H1 (cell line): ENCODE measurements around the gene ZNF831. TPM values are rescaled to one million over a fixed set of nuclear protein-coding genes. Genes with fewer than 3 reads are reported as not detected.

Source experiments
- CTCF ChIA-PET: fragments of 300-600 bp; sonication (Branson Sonifier 250); formaldehyde crosslinking; loops from one replicate; lab custom pipeline; 2021; ENCODE audit not compliant: partially characterized antibody; lab: Charles Lee
- POLR2A ChIA-PET: fragments of 300-600 bp; sonication (Branson Sonifier 250); formaldehyde crosslinking; loops from one replicate; lab custom pipeline; 2021; ENCODE audit warnings: inconsistent platforms; ENCODE audit not compliant: partially characterized antibody; lab: Charles Lee
- DNase-seq, 2 experiments: peaks; one replicate each; pipeline versions ENCODE4 v3.0.0 to v3.0.0-alpha.2; 2010 to 2022; ENCODE audit warnings: low spot score in 2 of 2, low read depth in 1 of 2, mixed read lengths in 1 of 2
- FAIRE-seq: peaks from 2 replicates; lab custom pipeline; 2011; peaks lifted over from hg19 to GRCh38; lab: Jason Lieb, UNC
- H2AFZ ChIP-seq: 2 replicates; pipeline ENCODE4 v1.8.1; 2012; ENCODE audit warnings: low read length, inconsistent platforms
- H2AK5ac ChIP-seq: 2 replicates; pipeline ENCODE4 v1.6.1; 2013; ENCODE audit warnings: low read depth, low read length
- H2BK120ac ChIP-seq: replicated peaks from 2 replicates; pipeline ENCODE3; 2013; ENCODE audit warnings: low read depth, low read length, inconsistent platforms
- H2BK12ac ChIP-seq: 2 replicates; pipeline ENCODE4 v1.6.1; 2013; ENCODE audit warnings: low read depth, low read length
- H2BK15ac ChIP-seq: 2 replicates; pipeline ENCODE4 v1.6.1; 2013; ENCODE audit warnings: low read length
- H2BK20ac ChIP-seq: 2 replicates; pipeline ENCODE4 v1.6.1; 2013; ENCODE audit warnings: low read length
- H2BK5ac ChIP-seq: 2 replicates; pipeline ENCODE4 v1.6.1; 2013; ENCODE audit warnings: low read depth, low read length
- H3K14ac ChIP-seq: 2 replicates; pipeline ENCODE4 v1.6.1; 2013; ENCODE audit warnings: inconsistent platforms; ENCODE audit not compliant: insufficient read length
- H3K18ac ChIP-seq: 2 replicates; pipeline ENCODE4 v1.6.1; 2013; ENCODE audit warnings: low read length; ENCODE audit errors: extremely low read depth
- H3K23ac ChIP-seq: 2 replicates; pipeline ENCODE4 v1.6.1; 2013; ENCODE audit warnings: inconsistent platforms; ENCODE audit not compliant: insufficient read length
- H3K23me2 ChIP-seq: 2 replicates; pipeline ENCODE4 v1.6.1; 2013; ENCODE audit warnings: low read depth, low read length
- H3K27ac ChIP-seq: 2 replicates; pipeline ENCODE4 v1.6.1; 2011; ENCODE audit warnings: low read depth, low read length, inconsistent platforms
- H3K27me3 ChIP-seq, 4 experiments: replicated peaks in 1 of 4; 1 replicate in 1 of 4; 2 replicates in 3 of 4; pipeline versions ENCODE4 v1.6.1 to v1.8.1; 2011 to 2013; ENCODE audit warnings: low read length in 3 of 4, mild to moderate bottlenecking in 3 of 4, inconsistent platforms in 2 of 4, mixed read lengths in 2 of 4, moderate library complexity in 1 of 4; ENCODE audit not compliant: control insufficient read depth in 3 of 4, insufficient read depth in 3 of 4; ENCODE audit errors: extremely low read depth in 1 of 4
- H3K36me3 ChIP-seq, 4 experiments: 2 replicates each; pipeline versions ENCODE4 v1.6.1 to v1.8.1; 2011 to 2013; ENCODE audit warnings: mild to moderate bottlenecking in 4 of 4, low read length in 3 of 4, moderate library complexity in 2 of 4, control low read depth in 1 of 4, inconsistent platforms in 1 of 4; ENCODE audit not compliant: insufficient read depth in 4 of 4, control insufficient read depth in 2 of 4
- H3K4ac ChIP-seq: replicated peaks from 2 replicates; pipeline ENCODE3; 2013; ENCODE audit warnings: low read length, low read depth, mixed read lengths, inconsistent platforms; ENCODE audit not compliant: insufficient read length
- H3K4me1 ChIP-seq, 4 experiments: replicated peaks in 1 of 4; 1 replicate in 1 of 4; 2 replicates in 3 of 4; pipeline versions ENCODE4 v1.6.1 to v1.8.1; 2011 to 2013; ENCODE audit warnings: low read length in 3 of 4, inconsistent platforms in 2 of 4, mixed read lengths in 1 of 4; ENCODE audit not compliant: insufficient read depth in 4 of 4, control insufficient read depth in 3 of 4
- H3K4me2 ChIP-seq, 2 experiments: 2 replicates each; pipeline versions ENCODE4 v1.6.1 to v1.8.1; 2011 to 2013; ENCODE audit warnings: low read depth in 2 of 2, low read length in 2 of 2, control low read depth in 1 of 2, inconsistent platforms in 1 of 2, mild to moderate bottlenecking in 1 of 2; ENCODE audit not compliant: insufficient read depth in 1 of 2
- H3K4me3 ChIP-seq, 4 experiments: fragments of 200-600, 300-600 bp in 1 of 4; sonication (generic), shearing (Covaris generic), sonication (Bioruptor Twin) in 1 of 4; 2 replicates each; pipeline versions ENCODE4 v1.5.1 to v1.8.1; 2011 to 2016; ENCODE audit warnings: low read length in 4 of 4, low read depth in 3 of 4, control low read depth in 2 of 4, inconsistent platforms in 2 of 4, mild to moderate bottlenecking in 2 of 4, mixed read lengths in 1 of 4, moderate library complexity in 1 of 4; ENCODE audit not compliant: insufficient read depth in 2 of 4; ENCODE audit errors: extremely low read depth in 1 of 4
- H3K56ac ChIP-seq: replicated peaks from 2 replicates; pipeline ENCODE3; 2013; ENCODE audit warnings: low read depth, mild to moderate bottlenecking, mixed read lengths, low read length, inconsistent platforms; ENCODE audit not compliant: insufficient read length
- H3K79me1 ChIP-seq: 2 replicates; pipeline ENCODE4 v1.6.1; 2013; ENCODE audit warnings: low read depth, low read length, control low read depth
- H3K79me2 ChIP-seq, 2 experiments: 2 replicates each; pipeline versions ENCODE4 v1.6.1 to v1.8.1; 2012 to 2013; ENCODE audit warnings: low read length in 2 of 2, mild to moderate bottlenecking in 2 of 2, inconsistent platforms in 1 of 2; ENCODE audit not compliant: insufficient read depth in 2 of 2, control insufficient read depth in 1 of 2
- H3K9ac ChIP-seq, 4 experiments: replicated peaks in 1 of 4; 1 replicate in 1 of 4; 2 replicates in 3 of 4; pipeline versions ENCODE4 v1.6.1 to v1.8.1; 2011 to 2013; ENCODE audit warnings: low read depth in 3 of 4, low read length in 3 of 4, control low read depth in 2 of 4, mild to moderate bottlenecking in 2 of 4, moderate library complexity in 2 of 4, inconsistent platforms in 1 of 4; ENCODE audit errors: extremely low read depth in 1 of 4
- H3K9me3 ChIP-seq, 2 experiments: 2 replicates each; pipeline versions ENCODE4 v1.6.1 to v1.8.1; 2012 to 2013; ENCODE audit warnings: mild to moderate bottlenecking in 2 of 2, moderate library complexity in 2 of 2, control low read depth in 1 of 2, inconsistent platforms in 1 of 2, low read depth in 1 of 2, low read length in 1 of 2, mixed read lengths in 1 of 2; ENCODE audit not compliant: insufficient read depth in 2 of 2
- H4K20me1 ChIP-seq, 2 experiments: replicated peaks in 1 of 2; 2 replicates each; pipeline versions ENCODE3 to v1.8.1; 2011 to 2013; ENCODE audit warnings: inconsistent platforms in 2 of 2, low read length in 2 of 2, mild to moderate bottlenecking in 1 of 2; ENCODE audit not compliant: insufficient read depth in 2 of 2, control insufficient read depth in 1 of 2
- H4K5ac ChIP-seq: 2 replicates; pipeline ENCODE4 v1.6.1; 2013; ENCODE audit warnings: low read length, low read depth, mixed read lengths, inconsistent platforms; ENCODE audit not compliant: insufficient read length
- H4K8ac ChIP-seq: 2 replicates; pipeline ENCODE4 v1.8.0; 2013; ENCODE audit warnings: mild to moderate bottlenecking, moderate library complexity, low read length, inconsistent platforms; ENCODE audit not compliant: insufficient read depth; ENCODE audit errors: extremely low read depth
- H4K91ac ChIP-seq: replicated peaks from 2 replicates; pipeline ENCODE3; 2013; ENCODE audit warnings: low read length, mixed read lengths, inconsistent platforms; ENCODE audit not compliant: insufficient read length
- BACH1 ChIP-seq: IDR thresholded peaks from 2 replicates; pipeline ENCODE4 v1.6.1; 2012; ENCODE audit warnings: low read length, improper control_type of control experiment
- CHD2 ChIP-seq: IDR thresholded peaks from 2 replicates; pipeline ENCODE4 v1.6.1; 2012; ENCODE audit warnings: low read length, improper control_type of control experiment
- CTCF ChIP-seq, 3 experiments: IDR thresholded peaks; 1 replicate in 2 of 3; 2 replicates in 1 of 3; pipeline versions ENCODE4 v1.5.1 to v1.6.1; 2011; ENCODE audit warnings: low read length in 3 of 3, mild to moderate bottlenecking in 3 of 3, inconsistent platforms in 2 of 3, low read depth in 1 of 3, moderate library complexity in 1 of 3; ENCODE audit not compliant: insufficient read depth in 1 of 3; ENCODE audit errors: control extremely low read depth in 1 of 3
- E2F6 ChIP-seq: IDR thresholded peaks from 2 replicates; pipeline ENCODE4 v1.6.1; 2012; ENCODE audit warnings: inconsistent platforms
- EZH2 ChIP-seq: fragments of 200-600 bp; sonication (generic); IDR thresholded peaks from 2 replicates; pipeline ENCODE4 v1.7.1; 2012; ENCODE audit warnings: low read depth, mild to moderate bottlenecking, moderate library complexity, low read length, inconsistent platforms; ENCODE audit not compliant: severe bottlenecking
- MAX ChIP-seq: IDR thresholded peaks from 2 replicates; pipeline ENCODE4 v1.6.1; 2012; ENCODE audit warnings: inconsistent platforms
- SAP30 ChIP-seq: fragments of 300-600 bp; sonication (generic); IDR thresholded peaks from 2 replicates; pipeline ENCODE4 v1.7.1; 2012; ENCODE audit warnings: low read length, moderate library complexity, mild to moderate bottlenecking, inconsistent platforms; ENCODE audit not compliant: insufficient read depth, insufficient replicate concordance
- WGBS, 2 experiments: shearing (Covaris generic) in 1 of 2; methylation state at CpG; one replicate each; pipeline versions ENCODE4 v1.1.6 to v1.1.7; 2013 to 2015; ENCODE audit warnings: low lambda C conversion rate in 2 of 2, mixed read lengths in 2 of 2, inconsistent platforms in 1 of 2, low coverage in 1 of 2, missing lambda C conversion rate in 1 of 2; ENCODE audit not compliant: insufficient replicate concordance in 2 of 2, insufficient coverage in 1 of 2, insufficient read length in 1 of 2; ENCODE audit errors: extremely low coverage in 1 of 2, missing lambda C conversion rate in 1 of 2; 5-methylcytosine and 5-hydroxymethylcytosine counted together
- polyA plus RNA-seq, 7 experiments: library from polyadenylated mRNA; depleted of rRNA in 3 of 7; stranded (reverse) in 5 of 7; unstranded in 2 of 7; fragments of >200 nt in 5 of 7; fragments of 200-250 nt in 2 of 7; gene quantifications; 1 replicate in 5 of 7; 2 replicates in 1 of 7; 4 replicates in 1 of 7; pipeline versions ENCODE4 v1.2.1 to v1.2.3, GENCODE V29; 2011 to 2013; ENCODE audit warnings: missing spikeins in 2 of 7, mixed read lengths in 2 of 7
- total RNA-seq: library from RNA; stranded (reverse); fragmentation: NEBNext Ultra II Directional; extraction: Animal tissue kit (Norgen Biotek cat#: 25700); gene quantifications from 2 replicates; pipeline ENCODE4 v1.2.1, GENCODE V29; 2021
- TF ChIP-seq, protein P1 (sequence below): IDR thresholded peaks from 2 replicates; pipeline ENCODE4 v1.6.1; 2011; ENCODE audit warnings: low read depth, mild to moderate bottlenecking, low read length; ENCODE audit not compliant: insufficient read depth

ZNF831 gene
- total and polyA plus RNA-seq, 2 of the 8 experiments (the other 6 are each of a cell fraction or from before 2014, with no cell fraction given): not detected

- Histone ChIP-seq H2BK12ac (no peak overlapping the region), H3K23ac (no peak overlapping the region), H3K9ac (no peak overlapping the region), H2AFZ (no peak overlapping the region), H2BK120ac (no peak overlapping the region), H3K4ac (no peak overlapping the region), H3K9me3 (no peaks in the 10 kb centered on the region), H3K4me3 (no peak overlapping the region), H3K14ac (no peak overlapping the region), H2BK15ac (no peak overlapping the region), H2AK5ac (no peak overlapping the region), H3K79me2 (no peaks in the 10 kb centered on the region), H4K91ac (no peak overlapping the region), H3K23me2 (no peaks in the 10 kb centered on the region), H4K5ac (no peak overlapping the region), H4K20me1 (no peaks in the 10 kb centered on the region), H3K18ac (no peak overlapping the region), H2BK5ac (no peak overlapping the region), H3K27ac (no peak overlapping the region), H3K79me1 (no peaks in the 10 kb centered on the region), H4K8ac (no peak overlapping the region), H3K36me3 (no peaks in the 10 kb centered on the region), H3K27me3 (no peaks in the 10 kb centered on the region), H3K4me1 (no peaks in the 10 kb centered on the region), H2BK20ac (no peak overlapping the region), H3K4me2 (no peak overlapping the region), H3K56ac (no peak overlapping the region)
- WGBS, 2 experiments: 86% methylated on average over 8 of the region's 8 CpGs; no CpG with 5 or more reads in 1 of the 2 experiments
- FAIRE-seq (no peak), DNase-seq (no peak)
- ChIA-PET CTCF (interaction anchor here (0.6 to 2.3 kb wide), 4 partner anchors 9 to 769 kb away, joined by 3 to 6 read pairs (median 4); no protein-coding TSS in a partner anchor), POLR2A (no interaction called here)
- TF ChIP-seq, protein P1, sequence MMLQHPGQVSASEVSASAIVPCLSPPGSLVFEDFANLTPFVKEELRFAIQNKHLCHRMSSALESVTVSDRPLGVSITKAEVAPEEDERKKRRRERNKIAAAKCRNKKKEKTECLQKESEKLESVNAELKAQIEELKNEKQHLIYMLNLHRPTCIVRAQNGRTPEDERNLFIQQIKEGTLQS: no peak
- TF ChIP-seq CTCF (IDR thresholded peaks at IDR 0.05; ENCODE audit: control extremely low read depth in 1 of 3, insufficient read depth in 1 of 3, low read depth in 1 of 3, low read length in 3 of 3): no peak
- TF ChIP-seq E2F6: no peak
- no peak for TF ChIP-seq EZH2
- no peak for TF ChIP-seq BACH1
- TF ChIP-seq MAX: no peak
- no peak for TF ChIP-seq CHD2
- no peak for TF ChIP-seq SAP30
Observed at GRCh38 chr20:59231124-59231804, 67.6 kb downstream of the ZNF831 start.
